MG63 (cell line): ENCODE results near the gene RILPL1. TPM values are rescaled to one million over a fixed set of nuclear protein-coding genes. Genes with fewer than 3 reads are reported as not detected.
"Not testable (repeated sequence)": the region's sequence is repeated elsewhere in the genome, so short reads cannot be mapped to it uniquely, and the experiment has no call there.

Source experiments
- DNase-seq: peaks from one replicate; pipeline ENCODE4 v3.0.0-alpha.2; 2020
- H3K27me3 ChIP-seq: fragments of 250-450 bp; sonication (Bioruptor Pico); 2 replicates; pipeline ENCODE4 v1.5.1; 2020; ENCODE audit warnings: mild to moderate bottlenecking, moderate library complexity
- H3K36me3 ChIP-seq: fragments of 250-450 bp; sonication (Bioruptor Pico); 2 replicates; pipeline ENCODE4 v1.5.1; 2020; ENCODE audit warnings: mild to moderate bottlenecking, moderate library complexity
- H3K4me3 ChIP-seq: fragments of 250-450 bp; sonication (Bioruptor Pico); 2 replicates; pipeline ENCODE4 v1.5.1; 2020; ENCODE audit warnings: mild to moderate bottlenecking, moderate library complexity
- H3K9me3 ChIP-seq: fragments of 250-450 bp; sonication (Bioruptor Pico); 2 replicates; pipeline ENCODE4 v1.5.1; 2020; ENCODE audit warnings: mild to moderate bottlenecking, moderate library complexity
- total RNA-seq: library from RNA; depleted of rRNA; stranded (reverse); fragments of >200 nt; shearing (Covaris generic); gene quantifications from 2 replicates; pipeline ENCODE4 v1.2.3, GENCODE V29; 2014; ENCODE audit warnings: low replicate concordance

Gene RILPL1
- total RNA-seq, 1 experiment from 2014 or later = 24.2 TPM

- H3K36me3 ChIP-seq = peaks cover 20% of the 10 kb centered on the region
- not testable (repeated sequence) for DNase-seq
These were observed 18.8 kb downstream of the RILPL1 start for GRCh38 chr12:123514582-123515221.

GRCh38 chr12:123513805-123514204 is 19.7 kb downstream of the RILPL1 start:
- Histone ChIP-seq H3K9me3 (no peaks in the 10 kb centered on the region), H3K36me3 (peaks cover 16% of the 10 kb centered on the region), H3K4me3 (no peak overlapping the region), H3K27me3 (no peaks in the 10 kb centered on the region)
- DNase-seq = no peak

More at GRCh38 chr12:123514582-123515221, 18.8 kb downstream of the RILPL1 start:
- H3K27me3 ChIP-seq, H3K9me3 ChIP-seq, H3K4me3 ChIP-seq: not testable (repeated sequence)

GRCh38 chr12:123512838-123513665 is 20.5 kb downstream of the RILPL1 start:
- Histone ChIP-seq H3K27me3 (no peaks in the 10 kb centered on the region), H3K4me3 (no peak overlapping the region), H3K9me3 (no peaks in the 10 kb centered on the region), H3K36me3 (peaks cover 13% of the 10 kb centered on the region)
- no peak for DNase-seq

GRCh38 chr12:123506843-123507236 is 26.7 kb downstream of the RILPL1 start:
- no peaks in the 10 kb centered on the region for H3K27me3 ChIP-seq
- no peak overlapping the region for H3K4me3 ChIP-seq
- no peak for DNase-seq
- H3K9me3 ChIP-seq = no peaks in the 10 kb centered on the region
- peaks cover 4% of the 10 kb centered on the region; the same call in 1 of the 2 replicates for H3K36me3 ChIP-seq

GRCh38 chr12:123506059-123506842 is 27.3 kb downstream of the RILPL1 start:
- no peak overlapping the region for H3K4me3 ChIP-seq
- H3K9me3 ChIP-seq = no peaks in the 10 kb centered on the region
- H3K36me3 ChIP-seq = peaks cover 4% of the 10 kb centered on the region; the same call in 1 of the 2 replicates
- no peak for DNase-seq
- H3K27me3 ChIP-seq = no peaks in the 10 kb centered on the region

- no peak for DNase-seq
- Histone ChIP-seq H3K27me3 (no peaks in the 10 kb centered on the region), H3K36me3 (peaks cover 12% of the 10 kb centered on the region), H3K4me3 (no peak overlapping the region), H3K9me3 (no peaks in the 10 kb centered on the region)
These were observed 31.3 kb downstream of the RILPL1 start for GRCh38 chr12:123502163-123502704.

- no peaks in the 10 kb centered on the region for H3K27me3 ChIP-seq
- no peaks in the 10 kb centered on the region for H3K9me3 ChIP-seq
- no peak for DNase-seq
- no peak overlapping the region for H3K4me3 ChIP-seq
- peaks cover 9% of the 10 kb centered on the region for H3K36me3 ChIP-seq
These were observed 34.2 kb downstream of the RILPL1 start for GRCh38 chr12:123499332-123499731.

- peaks cover 9% of the 10 kb centered on the region for H3K36me3 ChIP-seq
- H3K9me3 ChIP-seq = no peaks in the 10 kb centered on the region
- H3K4me3 ChIP-seq = no peak overlapping the region
- DNase-seq = no peak
- H3K27me3 ChIP-seq = no peaks in the 10 kb centered on the region
These were observed 35.2 kb downstream of the RILPL1 start for GRCh38 chr12:123498126-123498825.

- Histone ChIP-seq H3K36me3 (peaks cover 9% of the 10 kb centered on the region), H3K4me3 (no peak overlapping the region), H3K9me3 (no peaks in the 10 kb centered on the region), H3K27me3 (no peaks in the 10 kb centered on the region)
- DNase-seq = no peak
These were observed 36.5 kb downstream of the RILPL1 start for GRCh38 chr12:123497065-123497464.

GRCh38 chr12:123494124-123494851 is 39.2 kb downstream of the RILPL1 start:
- Histone ChIP-seq H3K27me3 (no peaks in the 10 kb centered on the region), H3K4me3 (no peak overlapping the region), H3K36me3 (peaks cover 9% of the 10 kb centered on the region), H3K9me3 (no peaks in the 10 kb centered on the region)
- DNase-seq = no peak

GRCh38 chr12:123492339-123493039 is 41.0 kb downstream of the RILPL1 start:
- DNase-seq, H3K4me3 ChIP-seq, H3K9me3 ChIP-seq, H3K36me3 ChIP-seq, H3K27me3 ChIP-seq: not testable (repeated sequence)

- H3K4me3 ChIP-seq = no peak overlapping the region
- H3K9me3 ChIP-seq = no peaks in the 10 kb centered on the region
- no peak for DNase-seq
- no peaks in the 10 kb centered on the region for H3K36me3 ChIP-seq
- H3K27me3 ChIP-seq = no peaks in the 10 kb centered on the region
These were observed 42.0 kb downstream of the RILPL1 start for GRCh38 chr12:123491481-123491880.

- Histone ChIP-seq H3K36me3 (no peaks in the 10 kb centered on the region), H3K9me3 (no peaks in the 10 kb centered on the region), H3K27me3 (no peaks in the 10 kb centered on the region), H3K4me3 (no peak overlapping the region)
- DNase-seq = no peak
These were observed 42.5 kb downstream of the RILPL1 start for GRCh38 chr12:123491056-123491455.

- Histone ChIP-seq H3K27me3 (no peaks in the 10 kb centered on the region), H3K4me3 (no peak overlapping the region), H3K36me3 (no peaks in the 10 kb centered on the region), H3K9me3 (no peaks in the 10 kb centered on the region)
- DNase-seq = no peak
These were observed 43.4 kb downstream of the RILPL1 start for GRCh38 chr12:123490089-123490488.

GRCh38 chr12:123489580-123489979 is 43.9 kb downstream of the RILPL1 start:
- no peak for DNase-seq

More at GRCh38 chr12:123489580-123489979, 43.9 kb downstream of the RILPL1 start:
- H3K9me3 ChIP-seq = no peaks in the 10 kb centered on the region
- H3K4me3 ChIP-seq = no peak overlapping the region
- H3K36me3 ChIP-seq = no peaks in the 10 kb centered on the region
- no peaks in the 10 kb centered on the region for H3K27me3 ChIP-seq
